A673 (cell line): ENCODE measurements around the gene GNA14.
"Not testable (repeated sequence)": the region's sequence is repeated elsewhere in the genome, so short reads cannot be mapped to it uniquely, and the experiment has no call there.

Source experiments
- CTCF ChIP-seq: fragments of 300-800, 200-600 bp; sonication (generic); conservative IDR thresholded peaks from 2 replicates; pipeline ENCODE4 v1.5.1; 2017; ENCODE audit warnings: low read depth, mild to moderate bottlenecking, antibody characterized with exemption, low read length, moderate library complexity, mixed read lengths
- EZH2 ChIP-seq: fragments of 200-600 bp; sonication (generic); IDR thresholded peaks from 2 replicates; pipeline ENCODE4 v1.6.1; 2017; ENCODE audit warnings: borderline replicate concordance, low read depth, mild to moderate bottlenecking, mixed read lengths, antibody characterized with exemption, low read length; ENCODE audit not compliant: poor library complexity, severe bottlenecking

GRCh38 chr9:77690723-77691122 lies 42.6 kb upstream of the GNA14 start:
- TF ChIP-seq CTCF = peak; percentile 37; the same call in 1 of the 2 replicates
- not testable (repeated sequence) for TF ChIP-seq EZH2
